GM19463 (cell line): ENCODE measurements around the gene PCDH1.
A peak's percentile ranks its signal among the peaks of the same experiment; 100 is the strongest.

Experiments
- ATAC-seq: cut with Tn5 transposase; IDR thresholded peaks from one replicate; pipeline ENCODE4 v1.9.1; 2021; ENCODE audit warnings: mild to moderate bottlenecking, moderate library complexity; ENCODE audit not compliant: unreplicated experiment

PCDH1 gene

GRCh38 chr5:141857226-141857625 is 21.0 kb downstream of the PCDH1 start:
- no peak for ATAC-seq

GRCh38 chr5:141856037-141856790 is 22.0 kb downstream of the PCDH1 start:
- no peak for ATAC-seq

GRCh38 chr5:141855265-141856036 is 22.8 kb downstream of the PCDH1 start:
- no peak for ATAC-seq

GRCh38 chr5:141853895-141854626 is 24.1 kb downstream of the PCDH1 start:
- ATAC-seq = no peak

GRCh38 chr5:141852448-141852847 is 25.8 kb downstream of the PCDH1 start:
- ATAC-seq = no peak

- no peak for ATAC-seq
These were observed 26.9 kb downstream of the PCDH1 start for GRCh38 chr5:141851195-141851874.

- no peak for ATAC-seq
These were observed 27.4 kb downstream of the PCDH1 start for GRCh38 chr5:141850786-141851185.

GRCh38 chr5:141850244-141850768 is 27.9 kb downstream of the PCDH1 start:
- peak; percentile 11 for ATAC-seq

GRCh38 chr5:141849415-141850243 is 28.6 kb downstream of the PCDH1 start:
- peak; percentile 80 for ATAC-seq

GRCh38 chr5:141848744-141849414 is 29.3 kb downstream of the PCDH1 start:
- ATAC-seq = peak; percentile 14

GRCh38 chr5:141846031-141846430 is 32.2 kb downstream of the PCDH1 start:
- no peak for ATAC-seq

GRCh38 chr5:141845371-141845851 is 32.8 kb downstream of the PCDH1 start:
- no peak for ATAC-seq

- no peak for ATAC-seq
These were observed 33.7 kb downstream of the PCDH1 start for GRCh38 chr5:141844414-141845097.

- no peak for ATAC-seq
These were observed 34.9 kb downstream of the PCDH1 start for GRCh38 chr5:141843156-141843927.

- no peak for ATAC-seq
These were observed 36.6 kb downstream of the PCDH1 start for GRCh38 chr5:141841378-141842180.

GRCh38 chr5:141840826-141841360 is 37.3 kb downstream of the PCDH1 start:
- ATAC-seq = no peak
